GM12865 (cell line): ENCODE data around the gene KRT32.

Experiments used
- DNase-seq: peaks from one replicate; pipeline ENCODE4 v3.0.0; 2010; ENCODE audit warnings: low read depth
- H3K4me3 ChIP-seq: 2 replicates; pipeline ENCODE4 v1.5.1; 2011; ENCODE audit warnings: mild to moderate bottlenecking, low read depth, low read length, control low read depth
- CTCF ChIP-seq: IDR thresholded peaks from 2 replicates; pipeline ENCODE4 v1.5.1; 2011; ENCODE audit warnings: low read length, control low read depth, low read depth, inconsistent platforms; ENCODE audit not compliant: insufficient read depth; ENCODE audit errors: missing control alignments

Gene KRT32

GRCh38 chr17:41466988-41467387 lies at the start of gene KRT32:
TSS of gene KRT32 (minus strand) at chr17:41467386. CDS start at chr17:41467325, 61 bp downstream.
- no peak for TF ChIP-seq CTCF

GRCh38 chr17:41516830-41517283 lies 49.7 kb upstream of the KRT32 start:
- no peak for TF ChIP-seq CTCF
- DNase-seq, result no peak
- no peak overlapping the region for H3K4me3 ChIP-seq

More at GRCh38 chr17:41466988-41467387, at the start of gene KRT32:
- no peak for DNase-seq
- H3K4me3 ChIP-seq, result no peak within 1 kb of the TSS

GRCh38 chr17:41516147-41516829 lies 49.1 kb upstream of the KRT32 start:
- no peak for TF ChIP-seq CTCF
- no peak overlapping the region for H3K4me3 ChIP-seq
- DNase-seq, result no peak

GRCh38 chr17:41513168-41513547 lies 46.0 kb upstream of the KRT32 start:
- H3K4me3 ChIP-seq, result no peak overlapping the region
- DNase-seq, result no peak
- no peak for TF ChIP-seq CTCF

- no peak for TF ChIP-seq CTCF
- DNase-seq, result no peak
- no peak overlapping the region for H3K4me3 ChIP-seq
These were observed 45.5 kb upstream of the KRT32 start for GRCh38 chr17:41512546-41513167.

GRCh38 chr17:41511716-41512115 lies 44.5 kb upstream of the KRT32 start:
- DNase-seq, result no peak

More at GRCh38 chr17:41511716-41512115, 44.5 kb upstream of the KRT32 start:
- no peak overlapping the region for H3K4me3 ChIP-seq
- TF ChIP-seq CTCF, result no peak
